ENCODE data around the gene NONO. TPM values are rescaled to one million over a fixed set of nuclear protein-coding genes. Genes with fewer than 3 reads are reported as not detected.

The NONO gene
- total and polyA plus RNA-seq, 4 donors: 66.1 to 140 (median 107) TPM

- Histone ChIP-seq H3K36me3 (ENCODE audit: control insufficient read depth in 4 of 4, insufficient read depth in 3 of 4, low read depth in 1 of 4, low read length in 3 of 4) (peaks cover 2 to 15% (median 9%) of the 10 kb centered on the region in 4 donors), H3K9me3 (ENCODE audit: control insufficient read depth in 4 of 4, low read length in 3 of 4) (no peaks in the 10 kb centered on the region), H3K27me3 (ENCODE audit: control insufficient read depth in 4 of 4, insufficient read depth in 4 of 4, low read length in 3 of 4) (no peaks in the 10 kb centered on the region), H3K4me3 (ENCODE audit: low read depth in 1 of 3, low read length in 3 of 3) (no peak overlapping the region), H3K4me1 (ENCODE audit: control insufficient read depth in 4 of 4, insufficient read depth in 4 of 4, low read length in 3 of 4) (peaks cover 5 to 9% (median 7%) of the 10 kb centered on the region in 4 donors), H3K9ac (ENCODE audit: low read depth in 1 of 2, low read length in 2 of 2) (no peak overlapping the region), H3K27ac (ENCODE audit: low read depth in 1 of 2, low read length in 2 of 2) (no peak overlapping the region)
- no peak for DNase-seq (ENCODE audit: low spot score)
- 78% methylated on average over 8 of the region's 8 CpGs for WGBS
- TF ChIP-seq RXRA (IDR thresholded peaks at IDR 0.05) (no peak), GABPA (IDR thresholded peaks at IDR 0.05 in 1 of 2, conservative IDR thresholded peaks at IDR 0.05 in 1 of 2) (no peak), FOXA2 (IDR thresholded peaks at IDR 0.05) (no peak), ZBTB33 (IDR thresholded peaks at IDR 0.05) (no peak), RAD21 (IDR thresholded peaks at IDR 0.05) (no peak), SP1 (IDR thresholded peaks at IDR 0.05) (no peak), REST (IDR thresholded peaks at IDR 0.05) (no peak), NR2F2 (IDR thresholded peaks at IDR 0.05) (no peak), YY1 (IDR thresholded peaks at IDR 0.05) (no peak), FOXA1 (IDR thresholded peaks at IDR 0.05) (no peak), MAX (IDR thresholded peaks at IDR 0.05) (no peak)
- TF ChIP-seq, protein P1, sequence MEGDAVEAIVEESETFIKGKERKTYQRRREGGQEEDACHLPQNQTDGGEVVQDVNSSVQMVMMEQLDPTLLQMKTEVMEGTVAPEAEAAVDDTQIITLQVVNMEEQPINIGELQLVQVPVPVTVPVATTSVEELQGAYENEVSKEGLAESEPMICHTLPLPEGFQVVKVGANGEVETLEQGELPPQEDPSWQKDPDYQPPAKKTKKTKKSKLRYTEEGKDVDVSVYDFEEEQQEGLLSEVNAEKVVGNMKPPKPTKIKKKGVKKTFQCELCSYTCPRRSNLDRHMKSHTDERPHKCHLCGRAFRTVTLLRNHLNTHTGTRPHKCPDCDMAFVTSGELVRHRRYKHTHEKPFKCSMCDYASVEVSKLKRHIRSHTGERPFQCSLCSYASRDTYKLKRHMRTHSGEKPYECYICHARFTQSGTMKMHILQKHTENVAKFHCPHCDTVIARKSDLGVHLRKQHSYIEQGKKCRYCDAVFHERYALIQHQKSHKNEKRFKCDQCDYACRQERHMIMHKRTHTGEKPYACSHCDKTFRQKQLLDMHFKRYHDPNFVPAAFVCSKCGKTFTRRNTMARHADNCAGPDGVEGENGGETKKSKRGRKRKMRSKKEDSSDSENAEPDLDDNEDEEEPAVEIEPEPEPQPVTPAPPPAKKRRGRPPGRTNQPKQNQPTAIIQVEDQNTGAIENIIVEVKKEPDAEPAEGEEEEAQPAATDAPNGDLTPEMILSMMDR (IDR thresholded peaks at IDR 0.05; ENCODE audit: low read depth, low read length, missing input control): no peak
- TF ChIP-seq, protein P2, sequence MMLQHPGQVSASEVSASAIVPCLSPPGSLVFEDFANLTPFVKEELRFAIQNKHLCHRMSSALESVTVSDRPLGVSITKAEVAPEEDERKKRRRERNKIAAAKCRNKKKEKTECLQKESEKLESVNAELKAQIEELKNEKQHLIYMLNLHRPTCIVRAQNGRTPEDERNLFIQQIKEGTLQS (IDR thresholded peaks at IDR 0.05): no peak
Measured at GRCh38 chrX:71251466-71251973, 31.9 kb upstream of the NONO start.

GRCh38 chrX:71252221-71252620 is 31.2 kb upstream of the NONO start:
- Histone ChIP-seq H3K36me3 (ENCODE audit: control insufficient read depth in 4 of 4, insufficient read depth in 3 of 4, low read depth in 1 of 4, low read length in 3 of 4) (peaks cover 2 to 12% (median 7%) of the 10 kb centered on the region in 4 donors), H3K27me3 (ENCODE audit: control insufficient read depth in 4 of 4, insufficient read depth in 4 of 4, low read length in 3 of 4) (no peaks in the 10 kb centered on the region), H3K27ac (ENCODE audit: low read depth in 1 of 2, low read length in 2 of 2) (no peak overlapping the region), H3K9me3 (ENCODE audit: control insufficient read depth in 4 of 4, low read length in 3 of 4) (no peaks in the 10 kb centered on the region), H3K9ac (ENCODE audit: low read depth in 1 of 2, low read length in 2 of 2) (no peak overlapping the region), H3K4me1 (ENCODE audit: control insufficient read depth in 4 of 4, insufficient read depth in 4 of 4, low read length in 3 of 4) (peaks cover 5 to 9% (median 7%) of the 10 kb centered on the region in 4 donors), H3K4me3 (ENCODE audit: low read depth in 1 of 3, low read length in 3 of 3) (no peak overlapping the region)
- DNase-seq (ENCODE audit: low spot score): no peak
- TF ChIP-seq, protein P2 (IDR thresholded peaks at IDR 0.05): no peak
- 79% methylated on average over 2 of the region's 2 CpGs for WGBS
